Liver (tissue), 9 donors: Measurements from ENCODE around the gene ALDH1B1. TPM values are rescaled to one million over a fixed set of nuclear protein-coding genes. Genes with fewer than 3 reads are reported as not detected.

Experiments
- DNase-seq: peaks from one replicate; pipeline ENCODE4 v3.0.0-alpha.2; 2017; ENCODE audit warnings: low spot score
- H3K27ac ChIP-seq, 2 donors: one replicate each; pipeline ENCODE4 v1.7.0; 2013; ENCODE audit warnings: inconsistent platforms in 2 of 2, low read length in 2 of 2, control low read depth in 1 of 2, low read depth in 1 of 2, mild to moderate bottlenecking in 1 of 2
- H3K27me3 ChIP-seq, 4 donors: one replicate each; pipeline versions ENCODE4 v1.6.1 to v1.7.0; 2013; ENCODE audit warnings: low read length in 3 of 4, inconsistent platforms in 1 of 4, mild to moderate bottlenecking in 1 of 4, moderate library complexity in 1 of 4; ENCODE audit not compliant: control insufficient read depth in 4 of 4, insufficient read depth in 4 of 4
- H3K36me3 ChIP-seq, 4 donors: one replicate each; pipeline versions ENCODE4 v1.6.1 to v1.7.0; 2013; ENCODE audit warnings: low read length in 3 of 4, mild to moderate bottlenecking in 3 of 4, low read depth in 1 of 4, moderate library complexity in 1 of 4; ENCODE audit not compliant: control insufficient read depth in 4 of 4, insufficient read depth in 3 of 4
- H3K4me1 ChIP-seq, 4 donors: one replicate each; pipeline versions ENCODE4 v1.6.1 to v1.7.0; 2013; ENCODE audit warnings: low read length in 3 of 4, mild to moderate bottlenecking in 3 of 4, moderate library complexity in 1 of 4; ENCODE audit not compliant: control insufficient read depth in 4 of 4, insufficient read depth in 4 of 4
- H3K4me3 ChIP-seq, 3 donors: one replicate each; pipeline versions ENCODE4 v1.6.1 to v1.7.0; 2013; ENCODE audit warnings: low read length in 3 of 3, control low read depth in 1 of 3, low read depth in 1 of 3, mild to moderate bottlenecking in 1 of 3
- H3K9ac ChIP-seq, 2 donors: one replicate each; pipeline ENCODE4 v1.7.0; 2013; ENCODE audit warnings: low read length in 2 of 2, mild to moderate bottlenecking in 2 of 2, moderate library complexity in 2 of 2, control low read depth in 1 of 2, low read depth in 1 of 2
- H3K9me3 ChIP-seq, 4 donors: one replicate each; pipeline versions ENCODE4 v1.6.1 to v1.7.0; 2013; ENCODE audit warnings: low read length in 3 of 4; ENCODE audit not compliant: control insufficient read depth in 4 of 4
- ATF3 ChIP-seq: IDR thresholded peaks from 2 replicates; pipeline ENCODE4 v1.6.1; 2016; ENCODE audit warnings: antibody characterized with exemption
- CTCF ChIP-seq: fragments of 150-350 bp; IDR thresholded peaks from 2 replicates; pipeline ENCODE4 v1.5.1; 2017; ENCODE audit warnings: improper control_type of control experiment, low read depth, low read length; ENCODE audit not compliant: missing input control
- EGR1 ChIP-seq, 2 donors: IDR thresholded peaks; 2 replicates each; pipeline ENCODE4 v1.6.1; 2016 to 2018; ENCODE audit warnings: antibody characterized with exemption in 2 of 2, low read depth in 2 of 2
- FOXA1 ChIP-seq: IDR thresholded peaks from 2 replicates; pipeline ENCODE4 v1.6.1; 2016; ENCODE audit warnings: antibody characterized with exemption
- HNF4A ChIP-seq, 2 donors: conservative IDR thresholded peaks; 2 replicates each; pipeline ENCODE4 v1.6.1; 2016; ENCODE audit warnings: antibody characterized with exemption in 2 of 2, mild to moderate bottlenecking in 2 of 2
- HNF4G ChIP-seq: IDR thresholded peaks from 2 replicates; pipeline ENCODE4 v1.6.1; 2016; ENCODE audit warnings: antibody characterized with exemption
- JUND ChIP-seq, 2 donors: IDR thresholded peaks; 2 replicates each; pipeline ENCODE4 v1.6.1; 2016; ENCODE audit warnings: antibody characterized with exemption in 2 of 2
- MAX ChIP-seq: IDR thresholded peaks from 2 replicates; pipeline ENCODE4 v1.6.1; 2016; ENCODE audit warnings: antibody characterized with exemption
- NR2F2 ChIP-seq: IDR thresholded peaks from 2 replicates; pipeline ENCODE4 v1.6.1; 2016; ENCODE audit warnings: antibody characterized with exemption
- RAD21 ChIP-seq, 2 donors: IDR thresholded peaks; 2 replicates each; pipeline ENCODE4 v1.6.1; 2016; ENCODE audit warnings: antibody characterized with exemption in 2 of 2, mild to moderate bottlenecking in 2 of 2
- REST ChIP-seq: IDR thresholded peaks from 2 replicates; pipeline ENCODE4 v1.6.1; 2016; ENCODE audit warnings: antibody characterized with exemption, mild to moderate bottlenecking
- SP1 ChIP-seq: IDR thresholded peaks from 2 replicates; pipeline ENCODE4 v1.6.1; 2018; ENCODE audit warnings: antibody characterized with exemption, mild to moderate bottlenecking
- TAF1 ChIP-seq: conservative IDR thresholded peaks from 2 replicates; pipeline ENCODE4 v1.6.1; 2016; ENCODE audit warnings: antibody characterized with exemption, mild to moderate bottlenecking
- YY1 ChIP-seq: IDR thresholded peaks from 2 replicates; pipeline ENCODE4 v1.6.1; 2016; ENCODE audit warnings: antibody characterized with exemption, mild to moderate bottlenecking
- ZBTB33 ChIP-seq: IDR thresholded peaks from 2 replicates; pipeline ENCODE4 v1.6.1; 2016; ENCODE audit warnings: antibody characterized with exemption
- WGBS: extraction: QIAGEN DNeasy Blood & Tissue Kit; methylation state at CpG from one replicate; pipeline ENCODE4 v1.1.7; 2013; 5-methylcytosine and 5-hydroxymethylcytosine counted together
- polyA plus RNA-seq, 2 donors: library from polyadenylated mRNA; stranded (reverse) in 1 of 2; unstranded in 1 of 2; fragments of 200-250 nt in 1 of 2; fragments of >200 nt in 1 of 2; fragmentation: Nextera tagmentation in 1 of 2; extraction: Ambion mirVana in 1 of 2; gene quantifications; one replicate each; pipeline versions ENCODE4 v1.2.1 to v1.2.3, GENCODE V29; 2013 to 2015
- total RNA-seq, 2 donors: library from RNA; depleted of rRNA; stranded (reverse); fragments of >200 nt; gene quantifications; one replicate each; pipeline ENCODE4 v1.2.3, GENCODE V29; 2014
- donor health status: healthy.
- donor health status: healthy.
- donor health status: healthy.
- donor health status: healthy.
- donor health status: healthy.

Gene ALDH1B1
- total and polyA plus RNA-seq, 4 donors: 18.9 to 73.9 (median 52.6) TPM

GRCh38 chr9:38359689-38360385 is 32.7 kb upstream of the ALDH1B1 start:
- no peak for DNase-seq
- peaks cover 0 to 6% (median 3%) of the 10 kb centered on the region in 4 donors for H3K4me1 ChIP-seq
- TF ChIP-seq RAD21 (IDR thresholded peaks at IDR 0.05) (no peak), HNF4A (conservative IDR thresholded peaks at IDR 0.05) (no peak), HNF4G (no peak), CTCF (no peak), YY1 (no peak), TAF1 (no peak), REST (no peak), ATF3 (no peak), SP1 (no peak), EGR1 (IDR thresholded peaks at IDR 0.05; ENCODE audit: low read depth in 2 of 2) (no peak), FOXA1 (no peak)
- H3K9ac ChIP-seq: no peak overlapping the region
- WGBS: 75% methylated on average over 5 of the region's 5 CpGs
- no peaks in the 10 kb centered on the region for H3K36me3 ChIP-seq
- no peaks in the 10 kb centered on the region for H3K27me3 ChIP-seq
- H3K9me3 ChIP-seq: no peaks in the 10 kb centered on the region
- H3K27ac ChIP-seq: no peak overlapping the region
- H3K4me3 ChIP-seq: no peak overlapping the region

- no peak overlapping the region for H3K27ac ChIP-seq
- no peak for DNase-seq
Observed at GRCh38 chr9:38360839-38361472, 31.5 kb upstream of the ALDH1B1 start.

More at GRCh38 chr9:38360839-38361472, 31.5 kb upstream of the ALDH1B1 start:
- H3K4me1 ChIP-seq: peaks cover 0 to 6% (median 3%) of the 10 kb centered on the region in 4 donors
- no peaks in the 10 kb centered on the region for H3K9me3 ChIP-seq
- no peak overlapping the region for H3K9ac ChIP-seq
- no peak overlapping the region for H3K4me3 ChIP-seq
- TF ChIP-seq JUND (IDR thresholded peaks at IDR 0.05): no peak
- TF ChIP-seq FOXA1: no peak
- TF ChIP-seq TAF1: no peak
- TF ChIP-seq NR2F2: no peak
- no peak for TF ChIP-seq YY1
- no peak for TF ChIP-seq EGR1 (IDR thresholded peaks at IDR 0.05; ENCODE audit: low read depth in 2 of 2)
- no peak for TF ChIP-seq MAX
- TF ChIP-seq ATF3: no peak
- TF ChIP-seq HNF4A (conservative IDR thresholded peaks at IDR 0.05): no peak
- no peak for TF ChIP-seq REST
- no peak for TF ChIP-seq RAD21 (IDR thresholded peaks at IDR 0.05)
- TF ChIP-seq ZBTB33: no peak
- no peak for TF ChIP-seq SP1
- H3K36me3 ChIP-seq: no peaks in the 10 kb centered on the region
- WGBS: 81% methylated on average over 7 of the region's 7 CpGs
- no peaks in the 10 kb centered on the region for H3K27me3 ChIP-seq
